Measurements from ENCODE around the gene RNF223.

The RNF223 gene

GRCh38 chr1:1065265-1065939 is 8.7 kb downstream of the RNF223 start:
- no peak overlapping the region for H3K27ac ChIP-seq (ENCODE audit: low read depth, low read length)

GRCh38 chr1:1063945-1064831 is 9.9 kb downstream of the RNF223 start:
- peaks cover 10% of the 10 kb centered on the region for H3K27me3 ChIP-seq (ENCODE audit: insufficient read depth, low read length)
- WGBS (ENCODE audit: extremely low coverage, insufficient coverage, insufficient read length), result no CpG with 5 or more reads among the region's 50 CpGs
- H3K23ac ChIP-seq (ENCODE audit: low read length), result no peak overlapping the region
- peak overlapping the region; percentile 79 for H2BK12ac ChIP-seq (ENCODE audit: low read length)
- H3K4me1 ChIP-seq (ENCODE audit: control insufficient read depth in 1 of 2, insufficient read depth in 2 of 2, low read length in 2 of 2), result peaks cover 21 to 26% of the 10 kb centered on the region in 2 experiments
- no peak overlapping the region for H4K12ac ChIP-seq (ENCODE audit: low read depth, low read length)
- H3K9ac ChIP-seq (ENCODE audit: low read length), result no peak overlapping the region
- peak; percentile 66 to 87 for DNase-seq
- peak overlapping the region; percentile 91 for H2AK5ac ChIP-seq (ENCODE audit: low read length)
- peak overlapping the region; percentile 81 for H3K14ac ChIP-seq (ENCODE audit: low read length)
- peak overlapping the region; percentile 47 for H3K4ac ChIP-seq (ENCODE audit: low read depth, low read length)
- H4K91ac ChIP-seq (ENCODE audit: low read depth, low read length), result peak overlapping the region; percentile 67
- no peaks in the 10 kb centered on the region for H3K79me2 ChIP-seq (ENCODE audit: control insufficient read depth, insufficient read depth, low read length, poor library complexity)
- H3K18ac ChIP-seq (ENCODE audit: low read length), result peak overlapping the region; percentile 82
- H3K4me2 ChIP-seq (ENCODE audit: low read length), result peak overlapping the region; percentile 47
- H2BK120ac ChIP-seq (ENCODE audit: insufficient read depth, low read length, poor library complexity), result peak overlapping the region; percentile 87
- H3K27ac ChIP-seq (ENCODE audit: low read depth, low read length), result peak overlapping the region; percentile 29
- H3K4me3 ChIP-seq (ENCODE audit: low read depth, low read length), result peak overlapping the region; percentile 2
- H3K79me1 ChIP-seq (ENCODE audit: low read length), result peaks cover 11% of the 10 kb centered on the region
- H3K9me3 ChIP-seq (ENCODE audit: insufficient read depth, low read depth, low read length), result peaks cover 7% of the 10 kb centered on the region
- H2AFZ ChIP-seq (ENCODE audit: insufficient read depth, low read length, poor library complexity), result peak overlapping the region; percentile 20
- peak overlapping the region; percentile 28 for H2BK5ac ChIP-seq (ENCODE audit: low read depth, low read length, poor library complexity)
- H4K8ac ChIP-seq (ENCODE audit: low read depth, low read length), result peak overlapping the region; percentile 58
- no peaks in the 10 kb centered on the region for H3K36me3 ChIP-seq (ENCODE audit: control insufficient read depth in 1 of 2, insufficient read depth in 2 of 2, low read length in 2 of 2)

More at GRCh38 chr1:1065265-1065939, 8.7 kb downstream of the RNF223 start:
- Histone ChIP-seq H3K9ac (ENCODE audit: low read length) (no peak overlapping the region), H2AFZ (ENCODE audit: insufficient read depth, low read length, poor library complexity) (no peak overlapping the region), H3K4me3 (ENCODE audit: low read depth, low read length) (no peak overlapping the region), H2BK5ac (ENCODE audit: low read depth, low read length, poor library complexity) (no peak overlapping the region), H3K9me3 (ENCODE audit: insufficient read depth, low read depth, low read length) (peaks cover 5% of the 10 kb centered on the region), H4K8ac (ENCODE audit: low read depth, low read length) (no peak overlapping the region), H3K27me3 (ENCODE audit: insufficient read depth, low read length) (peaks cover 3% of the 10 kb centered on the region), H3K79me2 (ENCODE audit: control insufficient read depth, insufficient read depth, low read length, poor library complexity) (peaks cover 2% of the 10 kb centered on the region), H4K91ac (ENCODE audit: low read depth, low read length) (no peak overlapping the region), H2BK120ac (ENCODE audit: insufficient read depth, low read length, poor library complexity) (no peak overlapping the region), H4K12ac (ENCODE audit: low read depth, low read length) (no peak overlapping the region), H3K4me2 (ENCODE audit: low read length) (no peak overlapping the region), H2BK12ac (ENCODE audit: low read length) (no peak overlapping the region), H3K36me3 (ENCODE audit: control insufficient read depth in 1 of 2, insufficient read depth in 2 of 2, low read length in 2 of 2) (no peaks in the 10 kb centered on the region), H3K79me1 (ENCODE audit: low read length) (peaks cover 18% of the 10 kb centered on the region), H3K4ac (ENCODE audit: low read depth, low read length) (no peak overlapping the region), H3K14ac (ENCODE audit: low read length) (no peak overlapping the region), H3K18ac (ENCODE audit: low read length) (no peak overlapping the region), H2AK5ac (ENCODE audit: low read length) (no peak overlapping the region), H3K23ac (ENCODE audit: low read length) (no peak overlapping the region), H3K4me1 (ENCODE audit: control insufficient read depth in 1 of 2, insufficient read depth in 2 of 2, low read length in 2 of 2) (peaks cover 30 to 35% of the 10 kb centered on the region in 2 experiments)
- WGBS (ENCODE audit: extremely low coverage, insufficient coverage, insufficient read length), result no CpG with 5 or more reads among the region's 20 CpGs
- peak in 1 of 2 donors; percentile 28 for DNase-seq

- peak overlapping the region; percentile 41 for H4K91ac ChIP-seq (ENCODE audit: low read depth, low read length)
- no peak overlapping the region for H3K23ac ChIP-seq (ENCODE audit: low read length)
- no peak overlapping the region for H2BK5ac ChIP-seq (ENCODE audit: low read depth, low read length, poor library complexity)
- no peak overlapping the region for H3K14ac ChIP-seq (ENCODE audit: low read length)
- H2BK120ac ChIP-seq (ENCODE audit: insufficient read depth, low read length, poor library complexity), result no peak overlapping the region
- no peak overlapping the region for H4K12ac ChIP-seq (ENCODE audit: low read depth, low read length)
- no peaks in the 10 kb centered on the region for H3K36me3 ChIP-seq (ENCODE audit: control insufficient read depth in 1 of 2, insufficient read depth in 2 of 2, low read length in 2 of 2)
- no peak overlapping the region for H3K4me3 ChIP-seq (ENCODE audit: low read depth, low read length)
- no peak overlapping the region for H4K8ac ChIP-seq (ENCODE audit: low read depth, low read length)
- DNase-seq, result no peak
- peaks cover 26 to 30% of the 10 kb centered on the region in 2 experiments for H3K4me1 ChIP-seq (ENCODE audit: control insufficient read depth in 1 of 2, insufficient read depth in 2 of 2, low read length in 2 of 2)
- no peak overlapping the region for H2BK12ac ChIP-seq (ENCODE audit: low read length)
- no CpG with 5 or more reads among the region's 24 CpGs for WGBS (ENCODE audit: extremely low coverage, insufficient coverage, insufficient read length)
- H3K79me2 ChIP-seq (ENCODE audit: control insufficient read depth, insufficient read depth, low read length, poor library complexity), result no peaks in the 10 kb centered on the region
- H3K9me3 ChIP-seq (ENCODE audit: insufficient read depth, low read depth, low read length), result peaks cover 7% of the 10 kb centered on the region
- peaks cover 11% of the 10 kb centered on the region for H3K79me1 ChIP-seq (ENCODE audit: low read length)
- peaks cover 10% of the 10 kb centered on the region for H3K27me3 ChIP-seq (ENCODE audit: insufficient read depth, low read length)
- H2AK5ac ChIP-seq (ENCODE audit: low read length), result no peak overlapping the region
- H3K4me2 ChIP-seq (ENCODE audit: low read length), result peak overlapping the region; percentile 47
- peak overlapping the region; percentile 9 for H3K18ac ChIP-seq (ENCODE audit: low read length)
- H3K27ac ChIP-seq (ENCODE audit: low read depth, low read length), result no peak overlapping the region
- no peak overlapping the region for H3K9ac ChIP-seq (ENCODE audit: low read length)
- no peak overlapping the region for H2AFZ ChIP-seq (ENCODE audit: insufficient read depth, low read length, poor library complexity)
- no peak overlapping the region for H3K4ac ChIP-seq (ENCODE audit: low read depth, low read length)
These were observed 10.7 kb downstream of the RNF223 start for GRCh38 chr1:1063261-1063944.
